ENCODE measurements around the gene F8A2. TPM values are rescaled to one million over a fixed set of nuclear protein-coding genes. Genes with fewer than 3 reads are reported as not detected.

The F8A2 gene
- total and polyA plus RNA-seq, 9 of the 15 experiments (the other 6 are each of a cell fraction or from before 2014, with no cell fraction given), result not detected

DNA sequence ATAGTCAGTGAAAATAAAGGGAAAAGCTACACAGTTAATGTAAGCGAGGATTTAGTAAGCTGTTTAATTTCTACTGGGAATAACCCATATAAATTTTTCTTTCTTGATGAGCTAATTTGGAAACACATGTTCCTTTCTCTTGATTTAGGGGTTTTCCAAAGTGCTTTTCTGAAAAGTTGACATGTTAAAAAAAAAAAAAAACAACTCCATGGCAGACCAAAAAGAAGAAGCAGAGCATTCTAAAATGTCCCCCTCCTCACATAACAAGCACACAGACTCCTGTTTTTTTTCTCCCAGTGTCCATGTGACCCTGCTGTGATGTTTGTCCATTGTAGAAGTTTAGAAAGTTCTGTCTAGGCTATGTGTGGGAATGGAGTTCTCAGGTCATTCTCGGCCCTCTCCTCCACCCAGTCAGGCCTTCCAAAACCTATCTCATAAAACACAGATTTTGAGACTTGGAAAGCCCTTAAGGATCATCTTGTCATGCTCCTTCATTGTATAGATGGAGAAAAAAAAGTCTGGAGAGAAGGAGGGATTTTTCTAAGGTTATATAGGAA lies 48.3 kb upstream of the F8A2 start:
- Histone ChIP-seq H3K4me1 (replicated peaks in 1 of 2; ENCODE audit: control insufficient read depth in 2 of 2, insufficient read depth in 2 of 2, low read length in 2 of 2) (peaks cover 0 to 9% of the 10 kb centered on the region in 2 experiments; a peak in 2 of 5 replicates), H3K9me3 (replicated peaks; ENCODE audit: control insufficient read depth, insufficient read depth, low read depth, low read length) (no peaks in the 10 kb centered on the region; the same call in 1 of the 2 replicates), H3K9me1 (ENCODE audit: control insufficient read depth, insufficient read depth, low read length) (no peaks in the 10 kb centered on the region), H3K27ac (ENCODE audit: extremely low read depth, low read depth, low read length) (peak overlapping the region; percentile 80), H4K20me1 (replicated peaks; ENCODE audit: control insufficient read depth, insufficient read depth, low read length) (0 out of 2 replicates have a peak, but pooled peaks cover 4% of the 10 kb centered on the region), H3K36me3 (ENCODE audit: control insufficient read depth, insufficient read depth, low read length) (0 out of 3 replicates have a peak, but pooled peaks cover 2% of the 10 kb centered on the region), H3K27me3 (ENCODE audit: control insufficient read depth in 2 of 2, insufficient read depth in 2 of 2, low read length in 2 of 2) (no peaks in the 10 kb centered on the region), H3K4me3 (peak overlapping the region; percentile 51), H3K4me2 (ENCODE audit: insufficient read depth, low read length) (peak overlapping the region; percentile 77), H3K9ac (ENCODE audit: insufficient read depth in 1 of 2, low read depth in 2 of 2, low read length in 2 of 2) (peak overlapping the region; percentile 75 to 81; a peak in 3 of 4 replicates), H2AFZ (ENCODE audit: low read depth, low read length) (0 out of 2 replicates have a peak overlapping the region, but pooled peaks have one; percentile 29), H3K79me2 (ENCODE audit: control insufficient read depth, insufficient read depth, low read length) (peaks cover 58% of the 10 kb centered on the region)
- ChIA-PET POLR2A (no interaction called here), CTCF (ENCODE audit: low intra/inter-chr PET ratio) (no interaction called here)
- peak in 1 of 4 experiments; percentile 26 for DNase-seq (ENCODE audit: extremely low read depth in 1 of 4, low spot score in 3 of 4)
- TF ChIP-seq JUNB (CRISPR knock-in tag; conservative IDR thresholded peaks at IDR 0.05) (no peak), BRD4 (IDR thresholded peaks at IDR 0.05) (0 out of 2 replicates have a peak, but pooled peaks have one; percentile 8), ZNF224 (CRISPR knock-in tag; IDR thresholded peaks at IDR 0.05) (no peak), ERF (CRISPR knock-in tag; IDR thresholded peaks at IDR 0.05) (no peak)
- BruUV-seq (replicated peaks), result TSS peak; percentile 53
- no peak for FAIRE-seq
- intact Hi-C loops (cut with micrococcal nuclease) (no loop called here), in situ Hi-C loops (cut with MboI) (loop anchor here (25.0 kb wide), 1 partner anchor 154 kb away; no protein-coding TSS in a partner anchor)
- WGBS (ENCODE audit: insufficient coverage, low coverage, missing lambda C conversion rate), result 0% methylated on average over 2 of the region's 2 CpGs
- ATAC-seq, result peak; percentile 60
